Fibroblast of pulmonary artery (primary cell): ENCODE results near the gene ARNT2.
A peak's percentile ranks its signal among the peaks of the same experiment; 100 is the strongest.

ENCODE experiments used
- DNase-seq: peaks from one replicate; pipeline ENCODE4 v3.0.0-alpha.2; 2010; ENCODE audit warnings: low read depth
- H3K4me3 ChIP-seq: replicated peaks from 2 replicates; pipeline ENCODE4 v1.5.1; 2011; ENCODE audit warnings: low read depth, mild to moderate bottlenecking, control low read depth, low read length, moderate library complexity
- TF ChIP-seq, protein P1 (sequence below): IDR thresholded peaks from 2 replicates; pipeline ENCODE4 v1.5.1; 2011; ENCODE audit warnings: mild to moderate bottlenecking, control low read depth, low read length, inconsistent platforms; ENCODE audit errors: missing control alignments

ARNT2 gene

DNA sequence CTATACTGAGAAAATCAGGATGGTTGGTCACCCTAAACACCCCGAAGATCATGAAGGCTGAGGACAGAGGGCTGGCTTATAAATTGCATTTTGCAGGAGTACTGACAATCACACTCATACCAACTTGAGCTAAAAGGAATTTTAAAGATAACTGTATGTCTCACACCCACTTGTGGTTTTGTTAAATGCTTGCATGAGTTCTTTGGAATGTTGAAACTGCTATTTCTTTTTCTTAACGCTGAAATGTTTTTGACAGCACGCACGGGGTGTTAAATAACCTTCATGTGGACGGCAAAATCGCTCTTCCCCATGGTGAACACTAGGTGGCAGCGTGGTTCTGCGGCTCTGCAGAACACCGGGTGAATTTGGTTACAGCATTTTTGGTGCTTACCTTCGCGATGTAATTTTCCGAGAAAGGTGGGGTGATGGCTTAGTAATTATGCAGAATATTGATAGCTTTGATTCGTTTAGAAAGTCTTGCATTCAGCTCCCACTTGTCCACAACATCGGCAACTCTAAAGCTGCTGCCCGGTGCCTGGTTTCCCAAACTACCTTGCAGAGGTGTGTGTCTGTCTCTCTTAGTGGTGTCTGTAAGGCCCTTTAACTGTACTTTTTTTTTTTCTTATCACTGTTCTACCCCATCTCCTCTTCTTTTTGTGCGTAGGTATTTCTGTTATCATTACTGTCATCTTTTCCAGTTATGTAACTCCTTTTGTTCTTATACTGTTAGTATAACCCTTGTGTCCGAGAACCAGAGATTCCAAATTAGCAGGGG, 51.7 kb downstream of the ARNT2 start:
- DNase-seq, result peak; percentile 95
- no peak overlapping the region for H3K4me3 ChIP-seq
- TF ChIP-seq, protein P1, sequence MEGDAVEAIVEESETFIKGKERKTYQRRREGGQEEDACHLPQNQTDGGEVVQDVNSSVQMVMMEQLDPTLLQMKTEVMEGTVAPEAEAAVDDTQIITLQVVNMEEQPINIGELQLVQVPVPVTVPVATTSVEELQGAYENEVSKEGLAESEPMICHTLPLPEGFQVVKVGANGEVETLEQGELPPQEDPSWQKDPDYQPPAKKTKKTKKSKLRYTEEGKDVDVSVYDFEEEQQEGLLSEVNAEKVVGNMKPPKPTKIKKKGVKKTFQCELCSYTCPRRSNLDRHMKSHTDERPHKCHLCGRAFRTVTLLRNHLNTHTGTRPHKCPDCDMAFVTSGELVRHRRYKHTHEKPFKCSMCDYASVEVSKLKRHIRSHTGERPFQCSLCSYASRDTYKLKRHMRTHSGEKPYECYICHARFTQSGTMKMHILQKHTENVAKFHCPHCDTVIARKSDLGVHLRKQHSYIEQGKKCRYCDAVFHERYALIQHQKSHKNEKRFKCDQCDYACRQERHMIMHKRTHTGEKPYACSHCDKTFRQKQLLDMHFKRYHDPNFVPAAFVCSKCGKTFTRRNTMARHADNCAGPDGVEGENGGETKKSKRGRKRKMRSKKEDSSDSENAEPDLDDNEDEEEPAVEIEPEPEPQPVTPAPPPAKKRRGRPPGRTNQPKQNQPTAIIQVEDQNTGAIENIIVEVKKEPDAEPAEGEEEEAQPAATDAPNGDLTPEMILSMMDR, result peak; percentile 99

DNA sequence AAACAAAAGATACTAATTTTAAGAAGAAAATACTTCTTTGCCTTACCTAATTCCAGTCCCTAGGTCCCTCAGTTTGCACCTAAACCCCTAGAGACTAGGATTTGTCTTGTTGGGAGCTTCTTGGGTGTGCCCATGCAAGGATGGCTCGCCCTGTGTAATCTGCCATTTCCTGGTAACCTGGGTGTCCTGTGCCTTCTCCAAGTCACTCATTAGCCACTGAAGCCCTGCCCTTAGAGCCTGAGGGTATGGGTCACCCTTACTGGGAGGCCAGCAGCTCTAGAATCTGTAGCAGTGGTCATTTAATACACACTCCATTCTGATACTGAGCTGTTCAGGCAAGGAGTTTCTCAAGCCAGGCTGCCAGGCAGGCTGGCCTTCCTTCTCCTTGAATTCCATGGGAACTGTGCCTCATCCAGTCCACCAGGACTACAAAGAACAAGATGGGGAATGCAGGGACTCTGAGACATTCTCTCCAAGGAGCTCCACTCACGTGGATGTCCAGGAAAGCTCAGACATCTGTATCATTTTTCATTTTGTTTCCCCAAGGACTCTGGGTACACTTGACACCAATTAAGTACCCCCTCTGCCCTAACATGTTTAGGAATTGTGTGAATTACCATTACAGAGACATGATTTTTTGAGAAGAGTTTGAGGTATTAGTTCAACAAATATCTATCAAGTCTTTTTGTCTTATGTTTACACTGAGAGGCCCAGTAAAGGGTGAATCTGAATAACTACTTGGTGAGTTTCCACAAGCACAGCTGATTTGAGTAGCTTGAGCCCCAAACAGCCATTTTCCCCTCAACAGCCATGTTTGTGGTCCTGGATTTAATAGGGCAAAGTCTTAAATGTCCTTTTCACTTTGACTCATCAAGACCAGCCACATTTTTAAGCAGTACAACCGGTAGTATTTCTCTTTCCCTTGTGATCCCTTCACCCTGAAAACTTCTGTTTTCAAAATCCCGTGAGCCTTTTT, 52.6 kb downstream of the ARNT2 start:
- no peak overlapping the region for H3K4me3 ChIP-seq
- TF ChIP-seq, protein P1, result no peak
- DNase-seq, result peak; percentile 27

DNA sequence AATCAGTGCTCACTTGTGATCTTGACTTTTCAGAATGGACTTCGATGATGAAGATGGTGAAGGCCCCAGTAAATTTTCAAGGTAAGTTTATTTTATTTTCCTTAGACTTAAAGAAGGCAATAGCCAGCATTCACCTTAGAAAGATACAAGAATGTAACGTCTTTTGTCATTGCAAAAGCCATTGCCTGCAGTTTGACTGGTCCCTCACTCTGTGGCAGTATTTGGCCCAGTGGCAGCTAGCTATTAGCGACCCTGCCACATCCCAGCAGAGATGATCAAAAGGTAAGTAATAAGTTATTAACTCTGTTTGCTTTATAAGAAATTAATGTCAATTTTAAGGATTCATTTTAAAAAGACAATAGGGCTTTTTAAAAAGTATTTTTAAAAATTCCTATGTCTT, 53.7 kb downstream of the ARNT2 start:
- TF ChIP-seq, protein P1, result no peak
- DNase-seq, result no peak
- H3K4me3 ChIP-seq, result no peak overlapping the region

DNA sequence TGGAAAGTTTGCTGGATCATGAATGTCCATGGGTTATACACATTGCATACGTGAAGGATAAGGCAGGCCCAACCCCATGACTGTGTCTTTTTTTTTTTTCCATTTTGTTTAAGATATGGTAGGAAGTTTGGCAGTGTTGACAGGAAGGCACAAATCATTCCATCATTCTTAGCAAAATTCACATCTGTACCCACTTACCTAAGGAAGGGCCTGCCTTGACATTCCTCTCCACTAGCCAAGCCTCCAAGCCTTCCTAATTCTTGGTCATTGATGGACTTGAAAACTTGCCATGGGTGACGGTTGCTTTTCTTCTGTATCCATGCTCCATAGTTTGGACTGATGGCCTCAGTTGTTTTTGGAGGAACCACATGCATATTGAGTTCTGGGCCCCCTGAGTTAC, 54.4 kb downstream of the ARNT2 start:
- TF ChIP-seq, protein P1, result no peak
- no peak overlapping the region for H3K4me3 ChIP-seq
- DNase-seq, result no peak

DNA sequence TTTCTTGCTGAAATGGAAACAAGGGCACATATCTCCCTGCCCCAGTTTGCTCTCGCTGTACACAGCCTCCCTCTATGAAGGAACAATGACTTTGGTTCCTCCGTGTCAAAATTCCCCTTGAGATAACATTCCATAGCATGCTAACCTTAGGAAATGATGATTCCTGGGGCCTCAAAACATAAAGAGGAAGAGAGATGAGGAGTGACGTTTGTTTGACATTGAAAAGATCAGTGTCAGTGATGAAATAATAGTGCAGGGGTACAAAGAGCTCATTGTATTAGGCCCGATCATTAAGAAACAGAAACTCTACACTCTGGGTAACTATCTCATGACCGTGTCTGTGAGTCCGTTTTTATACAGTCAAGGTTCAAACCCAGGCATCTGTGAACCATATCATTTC, 55.2 kb downstream of the ARNT2 start:
- no peak overlapping the region for H3K4me3 ChIP-seq
- TF ChIP-seq, protein P1, result no peak
- DNase-seq, result peak; percentile 39

DNA sequence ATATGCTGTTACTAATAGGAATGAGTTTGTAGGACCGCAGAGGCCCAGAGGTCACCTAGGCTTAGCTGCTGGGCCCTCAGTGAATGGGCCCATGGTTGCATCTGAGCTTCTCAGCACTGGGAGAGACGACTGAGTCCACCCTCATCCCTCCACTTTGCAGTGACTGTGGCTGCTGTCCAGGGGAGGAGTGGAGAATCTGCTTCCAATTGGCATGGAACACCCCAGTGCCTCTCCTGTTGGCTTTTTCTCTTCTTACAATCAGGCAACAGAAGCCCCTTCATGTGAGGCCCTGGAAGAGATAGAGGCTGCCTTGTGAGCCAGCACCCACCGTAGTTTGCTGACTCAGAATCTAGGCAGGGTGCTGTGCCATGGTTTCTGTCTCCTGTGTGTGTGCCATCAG, 55.6 kb downstream of the ARNT2 start:
- no peak for DNase-seq
- TF ChIP-seq, protein P1, result no peak
- no peak overlapping the region for H3K4me3 ChIP-seq
